G401 (cell line): ENCODE results near the gene PACS1. TPM values are rescaled to one million over a fixed set of nuclear protein-coding genes. Genes with fewer than 3 reads are reported as not detected.
"Not testable (repeated sequence)": the region's sequence is repeated elsewhere in the genome, so short reads cannot be mapped to it uniquely, and the experiment has no call there.

Experiments used
- DNase-seq: peaks from one replicate; pipeline ENCODE4 v3.0.0-alpha.2; 2015; ENCODE audit warnings: low spot score
- in situ Hi-C: cut with HindIII; loops from 2 replicates; pipeline ENCODE4 v1.10.0; 2016; ENCODE audit warnings: low sequenced_read_pairs, mixed read lengths
- total RNA-seq: library from RNA; depleted of rRNA; stranded (reverse); fragments of >200 nt; shearing (Covaris generic); gene quantifications from 2 replicates; pipeline ENCODE4 v1.2.3, GENCODE V29; 2014

PACS1 gene
- total RNA-seq, 1 experiment from 2014 or later: 23.2 TPM

GRCh38 chr11:66100272-66101065, 30.4 kb downstream of the PACS1 start:
- peak; percentile 92 for DNase-seq
- in situ Hi-C loops: no loop called here

- no peak for DNase-seq
- in situ Hi-C loops: no loop called here
Measured at GRCh38 chr11:66101066-66101464, 31.0 kb downstream of the PACS1 start.

- DNase-seq: no peak
- in situ Hi-C loops: no loop called here
Measured at GRCh38 chr11:66104057-66104638, 34.1 kb downstream of the PACS1 start.

GRCh38 chr11:66106786-66107599, 36.9 kb downstream of the PACS1 start:
- no peak for DNase-seq
- in situ Hi-C loops: no loop called here

GRCh38 chr11:66107600-66108510, 37.8 kb downstream of the PACS1 start:
- DNase-seq: no peak
- in situ Hi-C loops: no loop called here

GRCh38 chr11:66109294-66109693, 39.2 kb downstream of the PACS1 start:
- no peak for DNase-seq
- in situ Hi-C loops: no loop called here

GRCh38 chr11:66111158-66111557, 41.1 kb downstream of the PACS1 start:
- in situ Hi-C loops: no loop called here
- DNase-seq: no peak

- in situ Hi-C loops: no loop called here
- peak; percentile 33 for DNase-seq
Measured at GRCh38 chr11:66112041-66112491, 42.0 kb downstream of the PACS1 start.

- no peak for DNase-seq
- in situ Hi-C loops: no loop called here
Measured at GRCh38 chr11:66112601-66113499, 42.8 kb downstream of the PACS1 start.

- in situ Hi-C loops, DNase-seq: not testable (repeated sequence)
Measured at GRCh38 chr11:66114957-66115356, 44.9 kb downstream of the PACS1 start.

GRCh38 chr11:66115638-66116301, 45.7 kb downstream of the PACS1 start:
- in situ Hi-C loops: no loop called here

GRCh38 chr11:66116576-66117361, 46.7 kb downstream of the PACS1 start:
- DNase-seq: no peak

More at GRCh38 chr11:66115638-66116301, 45.7 kb downstream of the PACS1 start:
- no peak for DNase-seq

GRCh38 chr11:66118847-66119246, 48.8 kb downstream of the PACS1 start:
- no peak for DNase-seq
- in situ Hi-C loops: no loop called here

More at GRCh38 chr11:66116576-66117361, 46.7 kb downstream of the PACS1 start:
- in situ Hi-C loops: no loop called here

GRCh38 chr11:66119348-66120133, 49.5 kb downstream of the PACS1 start:
- in situ Hi-C loops: no loop called here
- peak; percentile 40 for DNase-seq

- in situ Hi-C loops: no loop called here
- no peak for DNase-seq
Measured at GRCh38 chr11:66121466-66121865, 51.4 kb downstream of the PACS1 start.

- in situ Hi-C loops: no loop called here
- no peak for DNase-seq
Measured at GRCh38 chr11:66123902-66124301, 53.8 kb downstream of the PACS1 start.
